Sigmoid colon (tissue), 4 donors: ENCODE measurements around the gene RALB.

Experiments used
- CTCF ChIP-seq, 4 experiments: fragments of 450-650 bp in 3 of 4; fragments of 200-600 bp in 1 of 4; IDR thresholded peaks; one replicate each; pipeline ENCODE4 v1.5.1; 2016 to 2019; ENCODE audit warnings: antibody characterized with exemption in 4 of 4, mild to moderate bottlenecking in 3 of 4, moderate library complexity in 2 of 4
- EP300 ChIP-seq, 4 donors: sonication (generic); formaldehyde crosslinking; IDR thresholded peaks; one replicate each; pipeline ENCODE4 v1.6.1; 2017; ENCODE audit warnings: antibody characterized with exemption in 4 of 4

GRCh38 chr2:120233292-120233691 lies 19.4 kb upstream of the RALB start:
- TF ChIP-seq CTCF (IDR thresholded peaks at IDR 0.05) (no peak), EP300 (IDR thresholded peaks at IDR 0.05) (no peak)
